GM19467 (cell line): Measurements from ENCODE around the gene MND1.

Source experiments
- ATAC-seq: cut with Tn5 transposase; IDR thresholded peaks from one replicate; pipeline ENCODE4 v1.9.1; 2021; ENCODE audit warnings: mild to moderate bottlenecking, moderate library complexity; ENCODE audit not compliant: unreplicated experiment

Gene MND1

DNA sequence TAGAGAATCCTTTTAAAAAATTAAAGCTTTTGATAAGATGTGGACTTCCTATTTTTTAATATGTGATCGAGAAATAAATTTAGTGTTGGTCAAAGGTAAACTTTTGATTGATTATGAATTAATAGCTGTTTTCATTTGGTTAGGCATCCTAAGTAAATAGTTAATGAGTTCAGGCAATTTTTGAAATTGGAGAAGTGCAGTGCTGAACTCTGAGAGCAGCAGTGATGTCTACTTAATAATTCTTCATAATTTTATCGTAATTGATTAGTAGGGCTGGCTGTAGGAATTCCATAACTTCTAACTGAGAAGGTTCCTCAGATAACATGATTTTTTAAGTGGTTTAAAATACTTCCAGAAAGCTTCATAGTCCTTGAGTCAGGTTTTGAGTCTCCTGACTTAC is 1.5 kb downstream of the MND1 start:
- ATAC-seq = no peak

DNA sequence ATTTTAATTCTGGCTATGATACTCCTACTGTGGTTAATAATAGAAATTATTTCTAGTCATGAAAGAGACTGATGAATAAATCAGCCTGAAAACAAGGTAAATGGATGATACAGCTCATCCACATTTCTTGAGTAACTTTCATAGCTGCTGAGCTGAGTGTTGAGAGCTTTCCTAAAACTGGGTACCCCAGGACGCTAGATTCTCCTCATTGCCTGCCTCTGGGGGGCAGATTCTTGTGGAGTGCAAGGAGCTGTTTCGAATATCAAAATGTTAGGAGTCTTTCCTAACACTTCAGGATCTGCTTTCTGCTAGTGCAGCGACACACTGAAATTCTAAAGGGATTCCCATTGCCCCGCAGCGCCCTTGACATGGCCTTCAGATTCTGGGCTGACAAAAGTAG is 2.1 kb downstream of the MND1 start:
- ATAC-seq = no peak

DNA sequence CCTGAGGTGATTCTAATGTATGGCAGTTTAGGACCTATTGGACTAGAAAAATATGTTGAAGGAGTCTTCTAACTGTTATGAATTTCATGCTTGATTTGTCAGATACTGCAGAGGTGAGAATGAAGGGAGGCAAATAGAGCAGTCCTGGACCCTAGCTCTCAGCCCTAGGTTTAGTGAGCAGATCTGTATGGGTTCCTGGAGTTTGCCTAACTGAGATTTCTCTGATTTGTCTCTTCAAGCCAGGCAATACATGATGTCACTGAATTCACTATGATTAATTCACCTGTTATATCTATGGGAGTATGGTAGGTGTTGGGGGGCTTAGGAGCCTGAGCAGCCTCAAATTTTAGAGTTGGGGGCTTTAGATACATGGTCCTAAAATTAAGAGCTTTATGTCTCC is 2.6 kb downstream of the MND1 start:
- ATAC-seq = no peak

DNA sequence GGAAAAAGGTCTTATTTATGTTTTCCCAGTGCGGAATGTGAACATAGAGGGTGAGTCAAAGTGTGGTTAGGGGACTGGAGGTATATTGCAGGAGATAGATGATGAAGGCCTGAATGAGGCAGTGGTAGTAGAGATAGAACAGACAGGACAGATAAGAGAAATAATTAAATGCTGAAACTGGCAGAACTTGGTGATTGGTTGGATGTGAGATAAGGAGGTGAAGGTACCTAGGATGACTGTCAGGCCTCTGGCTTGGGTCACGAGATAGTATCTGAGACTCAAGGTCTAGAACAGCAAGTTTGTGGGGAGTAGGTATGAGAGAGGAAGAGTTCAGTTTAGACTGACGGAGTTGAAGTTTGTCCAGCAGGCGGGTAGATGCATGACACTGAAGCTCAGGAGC is 3.5 kb downstream of the MND1 start:
- no peak for ATAC-seq

DNA sequence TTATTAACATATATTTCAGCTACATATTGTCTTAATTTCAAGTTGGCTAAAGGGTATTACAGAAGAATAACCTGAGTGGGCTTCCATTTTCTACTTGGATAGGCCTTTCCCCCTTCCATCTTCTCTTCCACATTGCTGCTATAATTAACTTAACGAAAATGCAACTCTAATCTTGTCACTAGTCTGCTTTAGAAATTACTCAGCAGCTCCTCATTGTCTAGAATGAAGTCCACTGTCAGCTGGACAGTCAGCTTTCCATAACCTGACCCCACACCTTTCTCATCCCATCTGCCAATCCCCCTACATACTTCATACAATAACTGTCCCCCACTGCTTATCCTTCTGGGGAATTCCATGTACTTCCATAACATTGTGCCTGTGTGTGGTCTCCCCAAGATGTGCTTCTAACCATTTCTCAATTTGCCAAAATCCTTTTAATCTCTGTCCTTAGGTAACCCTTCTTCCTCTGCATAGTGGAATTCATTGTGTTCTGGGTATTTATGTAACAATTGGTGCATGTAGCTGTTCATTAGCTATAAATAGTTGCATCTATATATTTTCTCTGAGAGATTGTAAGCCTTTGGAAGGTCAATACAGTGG is 4.8 kb downstream of the MND1 start:
- ATAC-seq = no peak

DNA sequence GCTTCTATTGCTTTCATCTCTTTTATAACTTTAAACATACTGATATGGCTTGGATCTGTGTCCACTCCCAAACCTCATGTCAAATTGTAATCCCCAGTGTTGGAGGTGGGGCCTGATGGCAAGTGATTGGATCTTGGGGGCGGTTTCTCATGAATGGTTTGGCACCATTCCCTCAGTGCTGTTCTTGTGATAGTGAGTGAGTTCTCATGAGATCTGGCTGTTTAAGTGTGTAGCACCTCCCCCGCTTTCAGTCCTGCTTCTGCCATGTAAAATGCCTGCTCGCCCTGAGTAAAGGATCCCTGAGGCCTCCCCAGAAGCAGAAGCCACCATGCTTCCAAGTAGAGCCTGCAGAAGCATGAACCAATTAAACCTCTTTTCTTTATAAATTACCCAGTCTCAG is 17.7 kb downstream of the MND1 start:
- ATAC-seq = no peak

DNA sequence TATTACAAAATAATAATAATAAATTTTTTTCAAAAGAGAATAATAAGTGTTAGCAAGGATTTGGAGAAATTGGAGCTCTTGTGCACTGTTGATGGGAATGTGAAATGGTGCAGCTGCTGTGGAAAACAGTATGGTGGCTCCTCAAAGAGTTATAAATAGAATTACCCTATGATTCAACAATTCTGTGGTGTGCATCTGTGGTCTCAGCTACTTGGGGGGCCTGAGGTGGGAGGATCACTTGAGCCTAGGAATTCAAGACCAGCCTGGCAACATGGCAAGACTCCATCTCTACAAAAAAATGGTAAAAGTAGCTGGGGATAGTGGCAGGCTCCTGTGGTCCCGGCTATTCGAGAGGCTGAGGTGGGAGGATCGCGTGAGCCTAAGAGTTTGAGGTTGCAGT is 19.6 kb downstream of the MND1 start:
- no peak for ATAC-seq

DNA sequence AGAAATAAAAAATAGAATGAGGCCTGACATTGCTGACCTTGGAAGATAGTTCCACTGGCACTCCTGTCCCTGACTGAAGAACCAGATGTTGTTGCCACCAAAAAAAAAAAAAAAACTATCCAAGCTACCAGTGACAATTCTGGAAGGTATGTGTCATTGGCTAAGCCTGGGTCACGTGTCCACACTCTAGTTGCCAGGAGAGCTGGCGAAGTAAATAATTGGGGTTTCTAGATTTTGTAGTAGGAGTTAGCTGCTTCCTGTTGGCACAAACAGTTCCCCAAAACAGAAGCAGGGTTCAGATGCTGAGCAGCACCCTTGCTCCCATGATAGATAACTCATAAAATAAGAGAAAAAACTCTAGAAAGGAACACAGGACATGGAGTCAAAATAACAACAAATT is 20.5 kb downstream of the MND1 start:
- ATAC-seq = no peak

DNA sequence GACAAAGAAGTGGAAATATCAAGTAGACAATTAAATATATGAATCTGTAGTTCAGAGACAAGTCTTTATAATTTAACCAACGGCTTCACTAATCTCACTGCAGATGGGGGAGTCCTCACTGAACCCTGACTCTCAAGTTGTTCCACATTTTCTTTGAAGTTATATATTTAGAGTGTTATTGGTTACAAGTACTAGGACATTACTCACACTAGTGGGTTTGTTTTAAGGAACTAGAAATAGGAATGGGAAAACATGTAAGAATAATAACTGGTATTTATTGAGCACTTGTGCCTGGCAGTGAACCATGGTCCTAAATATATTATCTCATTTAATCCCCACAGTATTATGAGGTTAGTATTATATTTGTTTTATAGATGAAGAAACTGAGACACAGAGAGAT is 22.0 kb downstream of the MND1 start:
- no peak for ATAC-seq

DNA sequence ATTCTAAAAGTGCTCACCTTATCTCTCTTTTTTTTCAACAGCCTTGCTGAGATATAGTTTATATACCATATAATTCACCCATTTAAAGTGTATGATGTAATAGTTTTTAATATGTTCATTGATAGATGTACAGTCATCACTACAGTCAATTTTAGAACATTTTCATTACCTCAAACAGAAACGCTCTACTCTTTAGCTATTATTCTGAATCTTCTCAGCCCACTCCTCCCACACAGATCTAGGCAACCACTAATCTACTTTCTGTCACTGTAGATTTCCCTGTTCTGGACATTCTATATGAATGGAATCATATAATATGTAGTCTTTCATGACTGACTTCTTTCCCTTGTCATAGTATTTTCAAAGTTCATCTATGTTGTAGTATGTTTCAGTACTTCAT is 22.6 kb downstream of the MND1 start:
- no peak for ATAC-seq

DNA sequence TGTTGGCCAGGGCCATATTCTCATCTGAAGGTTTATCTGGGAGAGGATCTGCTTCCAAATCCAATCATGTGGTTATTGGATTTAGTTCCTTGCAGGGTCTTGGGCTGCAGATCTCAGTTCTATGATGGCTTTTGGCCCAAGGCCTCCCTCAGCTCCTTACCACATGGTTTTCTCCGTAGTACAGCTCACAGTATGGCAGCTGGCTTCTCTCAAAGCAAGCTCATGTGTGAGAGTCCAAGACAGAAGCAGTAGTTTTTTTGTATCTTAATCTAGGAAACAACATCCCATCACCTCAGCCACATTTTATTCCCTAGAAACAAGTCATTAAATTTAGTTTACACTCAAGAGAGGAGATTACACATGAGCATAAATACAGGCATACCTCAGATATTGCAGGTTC is 24.5 kb downstream of the MND1 start:
- ATAC-seq = no peak

DNA sequence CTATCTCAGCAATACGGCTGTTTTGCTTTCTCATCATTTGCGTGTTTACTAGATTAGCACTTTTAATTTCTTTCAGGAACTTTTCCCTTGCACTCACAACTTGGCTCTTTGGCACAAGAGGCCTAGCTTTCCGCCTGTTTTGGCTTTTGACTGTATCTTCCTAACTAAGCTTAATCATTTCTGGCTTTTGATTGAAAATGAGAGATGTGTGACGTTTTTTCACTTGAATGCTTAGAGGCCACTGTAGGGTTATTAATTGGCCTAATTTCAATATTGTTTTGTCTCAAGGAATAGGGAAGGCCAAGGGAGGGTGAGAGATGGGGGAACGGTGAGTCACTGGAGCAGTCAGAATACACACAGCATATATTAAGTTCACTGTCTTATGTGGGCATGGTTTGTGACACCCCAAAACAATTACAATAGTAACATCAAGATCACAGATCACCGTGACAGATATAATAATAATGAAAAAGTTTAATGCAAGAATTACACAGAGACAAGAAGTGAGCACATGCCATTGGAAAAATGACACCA is 27.3 kb downstream of the MND1 start:
- ATAC-seq = no peak

DNA sequence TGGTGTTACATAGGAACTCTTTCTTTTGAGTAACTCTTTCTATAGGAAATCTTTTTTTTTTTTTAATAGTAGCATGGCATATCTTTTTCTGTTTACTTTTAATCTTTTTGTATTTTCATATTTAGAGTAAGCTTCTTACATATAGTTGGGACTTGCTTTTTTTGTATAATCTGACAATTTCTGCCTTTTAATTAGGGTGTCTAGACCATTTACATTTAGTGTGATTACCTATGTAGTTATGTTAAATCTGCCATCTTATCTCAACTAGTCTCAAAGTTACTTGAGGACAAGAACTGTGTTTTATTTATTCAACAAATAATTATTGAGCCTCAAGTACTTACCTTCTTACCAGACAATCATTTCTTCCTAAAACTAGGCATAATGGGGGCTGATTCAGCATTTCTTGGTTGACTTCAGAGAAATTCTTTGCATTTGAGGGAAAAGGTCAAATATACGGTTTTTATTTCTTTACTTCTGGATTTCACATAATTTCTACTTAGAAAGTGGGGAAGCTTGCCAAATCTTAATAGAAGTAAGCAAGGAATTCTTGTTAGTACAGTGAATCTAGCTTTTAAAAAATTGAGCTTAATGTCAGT is 28.6 kb downstream of the MND1 start:
- no peak for ATAC-seq

DNA sequence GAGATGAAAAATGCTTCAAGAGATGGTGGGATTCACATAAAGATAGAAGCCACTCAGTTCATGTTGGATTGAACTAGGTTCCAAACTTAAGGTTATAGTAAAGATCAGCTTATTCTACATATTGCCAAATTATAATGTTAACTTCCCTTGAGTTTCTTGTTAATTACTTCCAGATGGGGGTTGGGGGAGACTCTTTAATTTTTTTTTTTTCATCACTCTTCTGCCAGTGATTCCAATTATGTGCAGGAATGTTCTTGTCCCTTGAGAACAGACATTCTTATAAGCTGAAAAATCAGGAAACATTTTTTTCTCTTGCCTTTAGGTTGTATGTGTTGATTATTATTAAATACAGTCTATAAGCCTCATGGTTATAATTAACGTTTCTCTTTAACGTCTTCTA is 30.0 kb downstream of the MND1 start:
- no peak for ATAC-seq

DNA sequence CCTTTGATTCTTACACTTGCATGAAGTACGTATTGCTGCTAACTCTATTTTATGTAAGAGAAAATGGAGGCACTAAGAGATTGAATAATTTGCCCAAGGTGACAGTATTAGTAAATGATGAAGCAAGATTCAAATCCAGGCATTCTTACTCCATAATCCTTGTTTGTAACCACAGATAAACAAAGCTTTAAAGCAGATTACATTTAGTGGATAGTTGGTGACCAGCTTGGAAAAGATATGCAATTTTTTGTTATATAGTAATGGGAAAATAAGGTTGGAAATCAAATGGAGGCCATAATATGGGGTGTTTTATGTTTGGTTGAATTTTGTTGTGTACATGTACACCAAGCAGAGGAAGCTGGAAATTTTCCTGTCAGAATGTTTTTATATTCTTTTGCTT is 30.8 kb downstream of the MND1 start:
- no peak for ATAC-seq

DNA sequence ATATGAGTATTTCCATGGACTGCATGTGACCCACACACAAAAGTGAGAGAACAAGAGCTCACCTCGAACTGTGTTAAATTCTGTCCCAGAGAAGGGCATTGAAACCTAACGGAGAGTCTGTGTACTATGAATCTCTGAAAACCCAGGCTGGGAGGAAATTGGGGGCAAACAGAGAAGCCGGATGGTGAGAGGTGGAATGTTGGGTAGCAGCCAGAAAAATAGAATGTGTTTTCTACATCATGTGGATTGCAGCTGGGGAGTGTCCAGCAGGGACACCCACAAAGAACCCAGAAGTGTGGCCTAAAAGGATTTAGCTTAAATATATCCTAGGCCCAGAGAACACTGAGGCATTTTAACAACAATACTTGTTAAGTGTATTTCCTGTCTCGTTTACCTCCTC is 38.6 kb downstream of the MND1 start:
- no peak for ATAC-seq

DNA sequence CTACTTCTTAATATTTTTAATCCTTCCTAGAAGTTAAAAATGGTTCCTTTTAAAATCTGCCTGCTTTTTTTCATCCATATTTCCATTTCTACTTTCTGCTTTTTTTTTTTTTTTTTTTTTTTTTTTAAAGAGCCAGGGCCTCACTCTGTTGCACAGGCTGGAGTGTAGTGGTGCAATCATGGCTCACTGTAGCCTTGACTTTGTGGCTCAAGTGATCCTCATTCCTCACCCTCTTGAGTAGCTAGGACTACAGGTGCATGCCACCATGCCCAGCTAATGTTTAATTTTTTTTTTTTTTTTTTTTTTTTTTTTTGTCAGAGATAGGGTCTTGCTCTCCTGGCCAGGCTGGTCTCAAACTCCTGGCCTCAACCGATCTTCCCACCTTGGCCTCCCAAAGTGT is 39.7 kb downstream of the MND1 start:
- no peak for ATAC-seq

DNA sequence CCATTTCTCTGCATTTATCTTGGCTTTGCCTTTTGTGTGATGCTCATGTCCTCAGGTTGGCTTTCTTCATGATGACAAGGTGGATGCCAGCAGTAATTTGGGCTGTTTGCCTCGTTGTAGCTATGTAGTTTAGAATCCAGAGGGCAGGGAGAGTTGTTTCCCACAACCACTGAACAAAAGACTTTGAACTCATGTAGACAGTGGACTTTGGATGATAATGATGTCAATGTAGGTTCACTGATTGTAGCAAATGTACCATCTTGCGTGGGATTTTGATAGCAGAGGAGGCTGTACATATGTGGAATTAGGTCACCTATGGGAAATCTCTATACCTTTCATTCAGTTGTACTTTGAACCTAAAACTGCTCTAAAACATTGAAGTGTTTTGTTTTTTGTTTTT is 41.3 kb downstream of the MND1 start:
- ATAC-seq = no peak

DNA sequence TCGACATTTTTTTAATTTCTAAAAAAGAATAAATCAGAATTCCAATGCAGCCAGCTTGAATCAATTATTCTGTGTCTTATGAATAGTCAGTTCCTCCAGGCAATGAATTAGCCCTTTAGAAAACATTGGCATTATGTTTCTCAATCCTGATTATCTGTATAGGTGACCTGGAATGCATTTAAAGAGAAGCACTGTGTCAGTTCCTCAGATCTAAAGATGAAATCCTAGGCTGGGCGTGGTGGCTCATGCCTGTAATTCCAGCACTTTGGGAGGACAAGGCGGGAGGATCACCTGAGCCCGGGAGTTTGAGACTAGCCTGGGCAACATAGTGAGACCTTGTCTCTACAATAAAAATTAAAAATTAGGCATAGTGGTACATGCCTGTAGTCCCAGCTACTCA is 43.5 kb downstream of the MND1 start:
- no peak for ATAC-seq

DNA sequence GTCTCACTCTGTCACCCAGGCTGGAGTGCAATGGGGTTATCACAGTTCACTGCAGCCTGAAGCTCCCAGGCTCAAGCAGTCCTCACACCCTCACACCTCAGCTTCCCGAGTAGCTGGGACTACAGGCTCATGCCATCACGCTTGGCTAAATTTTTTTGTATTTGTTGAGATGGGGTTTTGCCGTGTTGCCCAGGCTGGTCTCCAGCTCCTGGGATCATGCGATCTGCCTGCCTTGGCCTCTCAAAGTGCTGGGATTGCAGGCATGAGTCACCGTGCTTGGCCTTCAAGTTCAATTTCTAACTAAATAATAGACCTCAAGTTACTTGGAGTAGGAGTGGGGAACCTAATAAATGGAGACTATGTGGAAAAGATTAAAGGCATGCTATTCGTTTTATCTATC is 48.9 kb downstream of the MND1 start:
- ATAC-seq = no peak

DNA sequence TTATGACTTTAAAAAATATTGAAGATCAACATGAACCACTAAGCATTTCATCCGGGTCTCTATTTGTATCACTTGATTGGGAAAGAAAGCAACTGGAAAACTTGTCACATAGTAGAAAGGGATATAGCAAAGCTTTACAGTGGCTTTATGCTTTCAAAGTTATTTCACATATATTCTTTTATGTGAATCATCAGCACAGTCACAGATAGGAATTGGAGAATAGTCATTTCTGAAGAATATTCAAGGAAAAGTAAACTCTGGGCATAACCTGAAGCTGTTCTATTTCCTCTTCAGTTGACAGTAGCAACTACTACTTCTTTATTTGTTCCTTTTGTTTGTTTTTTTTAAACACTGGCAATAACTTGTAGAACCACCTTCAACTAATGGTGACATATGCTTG is 50.5 kb downstream of the MND1 start:
- no peak for ATAC-seq

DNA sequence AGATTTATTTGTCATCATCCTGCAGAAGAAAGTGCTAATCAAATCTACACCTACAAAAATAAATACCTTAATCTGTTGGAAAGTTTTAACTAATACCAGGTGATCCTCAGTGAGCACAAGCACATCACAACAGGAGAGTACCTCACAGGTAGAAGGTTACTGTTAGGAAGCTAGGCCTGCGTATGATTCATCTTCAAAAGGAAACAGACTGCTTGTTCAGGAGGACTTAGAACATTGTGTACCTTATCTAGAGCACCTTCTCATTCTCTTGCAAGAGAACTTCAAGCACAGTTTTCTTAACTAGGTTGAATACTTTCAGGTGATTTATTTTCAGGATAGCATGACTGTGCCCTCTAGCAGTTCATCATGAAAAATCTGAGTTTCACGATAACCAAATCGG is 54.2 kb downstream of the MND1 start:
- ATAC-seq = no peak

DNA sequence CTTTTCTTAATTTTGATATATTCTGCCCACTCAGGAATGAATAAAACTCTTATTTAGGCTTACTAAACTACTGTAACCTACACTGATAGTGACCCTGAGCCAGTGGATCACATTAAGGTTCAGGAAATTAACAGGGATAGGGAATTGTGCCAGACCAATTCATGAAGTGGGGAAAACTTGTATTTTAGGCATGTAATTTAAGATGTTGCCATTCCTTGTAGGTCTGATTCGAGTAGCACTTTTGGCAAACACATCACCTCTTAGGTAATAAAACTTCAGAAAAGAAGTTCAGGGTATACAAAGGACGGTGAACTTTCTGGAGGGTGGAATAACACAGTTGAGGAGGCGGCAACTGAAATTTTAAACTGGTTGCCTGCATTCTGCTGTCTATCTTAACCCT is 54.9 kb downstream of the MND1 start:
- no peak for ATAC-seq
